PFSK-1 (cell line): Measurements from ENCODE around the gene PCDH10.

Experiments
- FOXP2 ChIP-seq: optimal IDR thresholded peaks from 2 replicates; pipeline ENCODE3; 2011; ENCODE audit warnings: borderline replicate concordance, control low read depth, inconsistent platforms; ENCODE audit not compliant: insufficient read depth; ENCODE audit errors: extremely low read length, extremely low read depth
- POLR2AphosphoS5 ChIP-seq: IDR thresholded peaks from 2 replicates; pipeline ENCODE4 v1.6.1; 2012; ENCODE audit warnings: low read depth, mild to moderate bottlenecking, control low read depth, low read length, moderate library complexity
- SIN3A ChIP-seq: IDR thresholded peaks from 2 replicates; pipeline ENCODE4 v1.6.1; 2012; ENCODE audit warnings: mild to moderate bottlenecking, low read length, moderate library complexity, borderline replicate concordance; ENCODE audit not compliant: insufficient read depth
- TAF1 ChIP-seq: IDR thresholded peaks from 2 replicates; pipeline ENCODE4 v1.6.1; 2012; ENCODE audit warnings: low read length, control low read depth, borderline replicate concordance; ENCODE audit not compliant: insufficient read depth
- TF ChIP-seq, protein P1 (sequence below), 2 experiments: IDR thresholded peaks; 2 replicates each; pipeline versions ENCODE4 v1.6.1 to v1.8.0; 2011 to 2012; ENCODE audit warnings: low read depth in 2 of 2, low read length in 2 of 2, control low read depth in 1 of 2, inconsistent platforms in 1 of 2, mild to moderate bottlenecking in 1 of 2, moderate library complexity in 1 of 2; ENCODE audit not compliant: insufficient read depth in 1 of 2

PCDH10 gene

GRCh38 chr4:133151341-133151690 lies 2.2 kb downstream of the PCDH10 start:
- TF ChIP-seq SIN3A (no peak), POLR2AphosphoS5 (no peak), TAF1 (no peak), FOXP2 (no peak)
- TF ChIP-seq, protein P1, sequence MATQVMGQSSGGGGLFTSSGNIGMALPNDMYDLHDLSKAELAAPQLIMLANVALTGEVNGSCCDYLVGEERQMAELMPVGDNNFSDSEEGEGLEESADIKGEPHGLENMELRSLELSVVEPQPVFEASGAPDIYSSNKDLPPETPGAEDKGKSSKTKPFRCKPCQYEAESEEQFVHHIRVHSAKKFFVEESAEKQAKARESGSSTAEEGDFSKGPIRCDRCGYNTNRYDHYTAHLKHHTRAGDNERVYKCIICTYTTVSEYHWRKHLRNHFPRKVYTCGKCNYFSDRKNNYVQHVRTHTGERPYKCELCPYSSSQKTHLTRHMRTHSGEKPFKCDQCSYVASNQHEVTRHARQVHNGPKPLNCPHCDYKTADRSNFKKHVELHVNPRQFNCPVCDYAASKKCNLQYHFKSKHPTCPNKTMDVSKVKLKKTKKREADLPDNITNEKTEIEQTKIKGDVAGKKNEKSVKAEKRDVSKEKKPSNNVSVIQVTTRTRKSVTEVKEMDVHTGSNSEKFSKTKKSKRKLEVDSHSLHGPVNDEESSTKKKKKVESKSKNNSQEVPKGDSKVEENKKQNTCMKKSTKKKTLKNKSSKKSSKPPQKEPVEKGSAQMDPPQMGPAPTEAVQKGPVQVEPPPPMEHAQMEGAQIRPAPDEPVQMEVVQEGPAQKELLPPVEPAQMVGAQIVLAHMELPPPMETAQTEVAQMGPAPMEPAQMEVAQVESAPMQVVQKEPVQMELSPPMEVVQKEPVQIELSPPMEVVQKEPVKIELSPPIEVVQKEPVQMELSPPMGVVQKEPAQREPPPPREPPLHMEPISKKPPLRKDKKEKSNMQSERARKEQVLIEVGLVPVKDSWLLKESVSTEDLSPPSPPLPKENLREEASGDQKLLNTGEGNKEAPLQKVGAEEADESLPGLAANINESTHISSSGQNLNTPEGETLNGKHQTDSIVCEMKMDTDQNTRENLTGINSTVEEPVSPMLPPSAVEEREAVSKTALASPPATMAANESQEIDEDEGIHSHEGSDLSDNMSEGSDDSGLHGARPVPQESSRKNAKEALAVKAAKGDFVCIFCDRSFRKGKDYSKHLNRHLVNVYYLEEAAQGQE (IDR thresholded peaks at IDR 0.05; ENCODE audit: insufficient read depth in 1 of 2, low read depth in 2 of 2, low read length in 2 of 2), result no peak

DNA sequence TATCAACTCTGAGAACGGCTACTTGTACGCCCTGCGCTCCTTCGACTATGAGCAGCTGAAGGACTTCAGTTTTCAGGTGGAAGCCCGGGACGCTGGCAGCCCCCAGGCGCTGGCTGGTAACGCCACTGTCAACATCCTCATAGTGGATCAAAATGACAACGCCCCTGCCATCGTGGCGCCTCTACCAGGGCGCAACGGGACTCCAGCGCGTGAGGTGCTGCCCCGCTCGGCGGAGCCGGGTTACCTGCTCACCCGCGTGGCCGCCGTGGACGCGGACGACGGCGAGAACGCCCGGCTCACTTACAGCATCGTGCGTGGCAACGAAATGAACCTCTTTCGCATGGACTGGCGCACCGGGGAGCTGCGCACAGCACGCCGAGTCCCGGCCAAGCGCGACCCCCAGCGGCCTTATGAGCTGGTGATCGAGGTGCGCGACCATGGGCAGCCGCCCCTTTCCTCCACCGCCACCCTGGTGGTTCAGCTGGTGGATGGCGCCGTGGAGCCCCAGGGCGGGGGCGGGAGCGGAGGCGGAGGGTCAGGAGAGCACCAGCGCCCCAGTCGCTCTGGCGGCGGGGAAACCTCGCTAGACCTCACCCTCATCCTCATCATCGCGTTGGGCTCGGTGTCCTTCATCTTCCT lies 2.7 kb downstream of the PCDH10 start:
- no peak for TF ChIP-seq POLR2AphosphoS5
- TF ChIP-seq FOXP2, result no peak
- TF ChIP-seq SIN3A, result no peak
- TF ChIP-seq, protein P1 (IDR thresholded peaks at IDR 0.05; ENCODE audit: insufficient read depth in 1 of 2, low read depth in 2 of 2, low read length in 2 of 2), result no peak
- TF ChIP-seq TAF1, result no peak

GRCh38 chr4:133152330-133152821 lies 3.3 kb downstream of the PCDH10 start:
- no peak for TF ChIP-seq POLR2AphosphoS5
- TF ChIP-seq SIN3A, result no peak
- no peak for TF ChIP-seq FOXP2

DNA sequence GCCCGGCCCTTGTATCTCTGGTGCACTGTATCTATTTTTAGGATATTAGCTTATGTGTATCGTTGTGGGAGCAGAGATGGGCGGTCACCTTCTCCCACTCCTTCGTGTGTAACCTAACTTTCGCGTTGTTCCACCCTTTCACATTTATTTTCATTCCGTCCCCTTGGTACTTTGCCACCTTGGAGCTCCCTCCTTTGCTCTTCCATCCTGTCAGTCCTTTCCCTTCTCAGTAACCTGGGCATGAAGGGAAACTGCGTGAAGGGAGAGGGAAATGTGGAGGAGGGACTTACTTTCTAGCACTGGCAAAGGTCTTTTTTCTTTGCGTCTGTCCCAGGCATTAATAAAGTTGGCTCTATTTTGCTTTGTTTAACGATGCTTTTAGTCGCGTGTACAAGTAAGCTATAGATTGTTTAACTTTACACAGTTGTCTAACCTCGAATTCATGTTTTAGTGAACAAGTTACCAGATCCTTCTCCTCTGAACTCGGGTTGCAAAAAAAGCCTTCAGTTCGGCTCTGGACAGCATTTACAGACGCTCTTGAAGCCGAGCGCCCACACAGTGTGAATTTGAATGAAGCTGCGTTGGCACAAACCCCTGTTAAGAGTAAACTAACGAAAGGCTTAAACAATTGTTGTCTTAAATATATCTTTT lies 3.9 kb downstream of the PCDH10 start:
- TF ChIP-seq FOXP2, result no peak

GRCh38 chr4:133154725-133155124 lies 5.6 kb downstream of the PCDH10 start:
- no peak for TF ChIP-seq POLR2AphosphoS5

GRCh38 chr4:133156096-133156495 lies 7.0 kb downstream of the PCDH10 start:
- TF ChIP-seq, protein P1 (IDR thresholded peaks at IDR 0.05; ENCODE audit: insufficient read depth in 1 of 2, low read depth in 2 of 2, low read length in 2 of 2), result no peak
- TF ChIP-seq POLR2AphosphoS5 (no peak), FOXP2 (no peak), TAF1 (no peak), SIN3A (no peak)

DNA sequence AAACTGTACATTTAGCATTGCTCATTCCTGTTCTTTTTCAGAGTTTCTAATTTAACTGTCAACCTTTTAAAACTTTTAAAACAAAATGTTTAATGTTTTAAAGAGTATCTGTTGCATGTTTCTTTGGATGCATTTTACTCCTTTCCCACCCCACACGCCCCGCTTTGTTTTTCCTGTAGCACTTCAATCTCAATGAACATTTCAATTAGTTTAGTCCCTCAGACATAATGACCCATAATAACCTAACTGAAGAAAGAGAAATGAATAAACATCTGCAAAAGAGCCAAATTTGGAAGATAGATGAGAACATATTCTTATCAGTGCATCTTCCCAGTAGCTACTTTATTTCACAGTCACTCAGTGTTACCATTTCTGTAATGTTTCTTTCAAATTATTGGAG lies 7.5 kb downstream of the PCDH10 start:
- TF ChIP-seq, protein P1 (IDR thresholded peaks at IDR 0.05; ENCODE audit: insufficient read depth in 1 of 2, low read depth in 2 of 2, low read length in 2 of 2), result no peak
